Breast epithelium (tissue), 4 donors: ENCODE data around the gene JAG1. TPM values are rescaled to one million over a fixed set of nuclear protein-coding genes. Genes with fewer than 3 reads are reported as not detected.

ENCODE experiments used
- DNase-seq, 2 donors: peaks; one replicate each; pipeline ENCODE4 v3.0.0-alpha.2; 2019; ENCODE audit warnings: low spot score in 2 of 2
- H3K27ac ChIP-seq, 2 donors: fragments of 200-600 bp; sonication (generic) in 1 of 2; one replicate each; pipeline ENCODE4 v1.5.1; 2016 to 2019; ENCODE audit warnings: mild to moderate bottlenecking in 1 of 2
- H3K27me3 ChIP-seq, 2 donors: fragments of 200-600 bp; sonication (generic) in 1 of 2; one replicate each; pipeline versions ENCODE4 v1.5.1 to v1.6.0; 2017 to 2019; ENCODE audit warnings: control low read depth in 1 of 2, mild to moderate bottlenecking in 1 of 2
- H3K36me3 ChIP-seq: fragments of 200-600 bp; one replicate; pipeline ENCODE4 v1.5.1; 2019
- H3K4me1 ChIP-seq, 2 donors: fragments of 200-600 bp; sonication (generic); one replicate each; pipeline ENCODE4 v1.5.1; 2016 to 2019; ENCODE audit warnings: control low read depth in 1 of 2
- H3K4me3 ChIP-seq, 3 donors: fragments of 200-600 bp; sonication (generic); 1 replicate in 2 of 3; 2 replicates in 1 of 3; pipeline ENCODE4 v1.5.1; 2016 to 2019; ENCODE audit warnings: mild to moderate bottlenecking in 3 of 3, moderate library complexity in 2 of 3
- H3K9me3 ChIP-seq, 2 donors: fragments of 200-600 bp; sonication (generic) in 1 of 2; one replicate each; pipeline ENCODE4 v1.5.1; 2016 to 2019; ENCODE audit warnings: control low read depth in 1 of 2
- POLR2A ChIP-seq: fragments of 450-650 bp; IDR thresholded peaks from one replicate; pipeline ENCODE4 v1.6.1; 2016; ENCODE audit warnings: antibody characterized with exemption, mild to moderate bottlenecking, moderate library complexity
- POLR2AphosphoS5 ChIP-seq, 3 donors: sonication (generic); formaldehyde crosslinking; IDR thresholded peaks; one replicate each; pipeline ENCODE4 v1.6.1; 2017; ENCODE audit warnings: antibody characterized with exemption in 3 of 3
- intact Hi-C: fragments of 100-400 bp; cut with DNase I; formaldehyde crosslinking; loops from one replicate; pipeline ENCODE4 v1.15.1; 2023; ENCODE audit warnings: low total_unique reads
- total RNA-seq, 3 donors: library from RNA; depleted of rRNA; stranded (reverse); fragments of >200 nt; gene quantifications; one replicate each; pipeline ENCODE4 v1.1.0, GENCODE V29; 2016
- TF ChIP-seq, protein P1 (sequence below), 3 donors: fragments of 450-650 bp; IDR thresholded peaks; one replicate each; pipeline ENCODE4 v1.5.1; 2016 to 2017; ENCODE audit warnings: antibody characterized with exemption in 3 of 3, mild to moderate bottlenecking in 3 of 3, moderate library complexity in 3 of 3

JAG1 gene
- total RNA-seq, 3 donors from 2014 or later = 49.0 to 97.9 (median 75.7) TPM

DNA sequence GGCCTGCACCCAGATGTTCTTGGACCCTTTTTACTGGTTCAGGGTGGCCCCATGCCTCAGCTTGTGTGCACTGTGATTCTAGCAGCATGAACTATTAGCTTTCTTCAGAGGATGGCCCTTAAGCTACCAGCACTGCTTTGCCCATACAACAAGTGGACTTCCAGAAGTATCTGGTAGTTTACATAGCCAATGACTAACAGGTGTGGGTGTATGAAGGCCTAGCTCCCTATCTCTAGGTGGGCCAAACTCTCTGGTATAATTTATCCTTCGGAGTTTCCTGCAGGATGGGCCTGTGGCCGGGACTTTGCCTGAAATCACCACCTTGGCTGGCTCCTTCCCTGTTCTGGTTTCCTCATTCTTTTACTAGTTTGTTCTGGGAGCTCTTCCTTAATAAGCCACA, 26.1 kb upstream of the JAG1 start:
- Histone ChIP-seq H3K9me3 (no peaks in the 10 kb centered on the region), H3K4me1 (no peaks in the 10 kb centered on the region), H3K27me3 (no peaks in the 10 kb centered on the region), H3K36me3 (no peaks in the 10 kb centered on the region), H3K4me3 (no peak overlapping the region), H3K27ac (no peak overlapping the region)
- intact Hi-C loops = no loop called here
- TF ChIP-seq, protein P1, sequence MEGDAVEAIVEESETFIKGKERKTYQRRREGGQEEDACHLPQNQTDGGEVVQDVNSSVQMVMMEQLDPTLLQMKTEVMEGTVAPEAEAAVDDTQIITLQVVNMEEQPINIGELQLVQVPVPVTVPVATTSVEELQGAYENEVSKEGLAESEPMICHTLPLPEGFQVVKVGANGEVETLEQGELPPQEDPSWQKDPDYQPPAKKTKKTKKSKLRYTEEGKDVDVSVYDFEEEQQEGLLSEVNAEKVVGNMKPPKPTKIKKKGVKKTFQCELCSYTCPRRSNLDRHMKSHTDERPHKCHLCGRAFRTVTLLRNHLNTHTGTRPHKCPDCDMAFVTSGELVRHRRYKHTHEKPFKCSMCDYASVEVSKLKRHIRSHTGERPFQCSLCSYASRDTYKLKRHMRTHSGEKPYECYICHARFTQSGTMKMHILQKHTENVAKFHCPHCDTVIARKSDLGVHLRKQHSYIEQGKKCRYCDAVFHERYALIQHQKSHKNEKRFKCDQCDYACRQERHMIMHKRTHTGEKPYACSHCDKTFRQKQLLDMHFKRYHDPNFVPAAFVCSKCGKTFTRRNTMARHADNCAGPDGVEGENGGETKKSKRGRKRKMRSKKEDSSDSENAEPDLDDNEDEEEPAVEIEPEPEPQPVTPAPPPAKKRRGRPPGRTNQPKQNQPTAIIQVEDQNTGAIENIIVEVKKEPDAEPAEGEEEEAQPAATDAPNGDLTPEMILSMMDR (IDR thresholded peaks at IDR 0.05) = no peak
- TF ChIP-seq POLR2AphosphoS5 (IDR thresholded peaks at IDR 0.05) (no peak), POLR2A (no peak)
- DNase-seq = no peak

DNA sequence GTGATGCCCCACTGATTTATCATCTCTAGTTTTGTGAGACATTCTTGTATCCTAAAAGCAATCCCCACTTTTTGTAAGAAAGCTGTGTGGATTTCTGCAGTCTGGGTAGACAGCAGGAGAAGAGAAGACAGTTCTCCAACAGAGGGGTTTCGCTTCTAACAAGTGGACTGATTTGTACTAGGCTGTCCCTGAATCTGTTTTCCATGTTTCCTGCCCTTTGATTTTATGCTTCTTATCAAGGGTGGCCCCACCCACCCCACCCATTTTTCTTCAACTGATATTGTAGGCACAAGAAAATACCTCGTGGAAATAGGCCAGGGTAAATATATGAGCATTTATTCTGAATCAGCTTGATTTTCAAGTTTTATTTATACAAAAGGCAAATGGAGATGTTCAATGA, 25.7 kb upstream of the JAG1 start:
- Histone ChIP-seq H3K36me3 (no peaks in the 10 kb centered on the region), H3K27ac (no peak overlapping the region), H3K4me3 (no peak overlapping the region), H3K4me1 (no peaks in the 10 kb centered on the region), H3K27me3 (no peaks in the 10 kb centered on the region), H3K9me3 (no peaks in the 10 kb centered on the region)
- intact Hi-C loops = no loop called here
- no peak for DNase-seq
- TF ChIP-seq POLR2AphosphoS5 (IDR thresholded peaks at IDR 0.05) (no peak), POLR2A (no peak)
- TF ChIP-seq, protein P1 (IDR thresholded peaks at IDR 0.05) = no peak

DNA sequence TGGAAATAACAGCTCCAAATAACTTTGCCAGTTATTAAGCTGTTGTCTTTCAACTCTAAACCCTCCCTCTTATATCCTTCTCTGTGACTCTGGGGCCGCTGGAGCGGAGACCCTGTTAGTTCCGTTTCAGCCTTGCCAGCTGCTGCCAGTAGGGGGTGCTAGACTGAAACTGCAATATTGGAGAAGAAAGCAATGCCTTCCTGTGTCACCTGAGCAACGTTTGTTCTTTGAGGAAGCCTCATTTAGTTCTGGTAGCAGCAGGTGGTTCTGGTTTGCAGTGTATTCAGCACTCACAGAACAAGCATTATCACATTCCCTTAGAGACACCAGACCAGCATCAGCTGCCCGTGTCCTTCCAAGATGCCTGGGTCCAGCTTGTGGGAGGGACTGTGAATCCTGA, 22.9 kb upstream of the JAG1 start:
- DNase-seq = no peak
- no peak overlapping the region for H3K4me3 ChIP-seq
- no peaks in the 10 kb centered on the region for H3K9me3 ChIP-seq
- H3K27me3 ChIP-seq = no peaks in the 10 kb centered on the region
- no peak for TF ChIP-seq POLR2A
- TF ChIP-seq POLR2AphosphoS5 (IDR thresholded peaks at IDR 0.05) = no peak
- TF ChIP-seq, protein P1 (IDR thresholded peaks at IDR 0.05) = no peak
- H3K36me3 ChIP-seq = no peaks in the 10 kb centered on the region
- no peaks in the 10 kb centered on the region for H3K4me1 ChIP-seq
- H3K27ac ChIP-seq = no peak overlapping the region
- intact Hi-C loops = no loop called here

DNA sequence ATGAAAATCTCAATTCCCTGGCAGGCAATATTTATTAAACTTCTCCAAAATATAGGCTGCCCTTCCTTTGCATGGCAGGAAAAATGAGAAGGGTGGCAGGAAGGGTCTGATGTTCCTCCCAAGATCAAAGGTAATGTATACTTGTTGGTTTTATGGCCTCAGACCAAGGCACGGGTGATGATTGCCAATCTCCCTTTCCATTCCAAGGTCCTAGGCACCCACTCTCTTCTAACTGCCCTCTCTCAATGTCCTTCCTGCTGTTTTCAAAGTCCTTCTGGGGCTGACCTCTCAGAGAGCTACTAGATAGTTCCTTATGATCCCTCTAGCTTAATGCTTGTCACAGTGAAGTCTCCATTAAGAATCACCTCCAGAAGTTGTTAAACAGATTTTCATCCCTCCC, 15.6 kb upstream of the JAG1 start:
- Histone ChIP-seq H3K27me3 (no peaks in the 10 kb centered on the region), H3K27ac (no peak overlapping the region), H3K9me3 (no peaks in the 10 kb centered on the region), H3K36me3 (no peaks in the 10 kb centered on the region), H3K4me3 (no peak overlapping the region), H3K4me1 (no peaks in the 10 kb centered on the region)
- intact Hi-C loops = no loop called here
- TF ChIP-seq, protein P1 (IDR thresholded peaks at IDR 0.05) = no peak
- TF ChIP-seq POLR2AphosphoS5 (IDR thresholded peaks at IDR 0.05) (no peak), POLR2A (no peak)
- no peak for DNase-seq

DNA sequence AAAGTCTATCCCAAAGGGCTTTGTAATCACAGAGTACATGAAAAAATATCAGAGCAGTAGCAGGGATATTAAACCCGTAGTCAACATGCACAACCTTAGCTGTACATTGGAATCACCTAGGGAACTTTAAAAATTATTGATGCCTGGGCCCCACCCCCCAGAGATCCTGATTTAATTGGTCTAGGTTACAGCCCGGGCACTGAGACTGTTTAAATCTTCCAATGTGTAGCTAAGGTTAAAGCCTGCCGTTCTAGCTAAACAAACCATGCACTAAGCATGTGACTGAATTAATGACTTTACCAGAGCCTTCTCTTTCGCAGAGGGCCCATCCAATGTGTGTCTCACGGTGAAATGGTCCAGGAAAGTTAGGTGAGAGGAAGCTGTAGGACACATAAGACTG, 14.1 kb upstream of the JAG1 start:
- intact Hi-C loops = no loop called here

More for the DNA sequence above, 14.1 kb upstream of the JAG1 start:
- no peak overlapping the region for H3K4me3 ChIP-seq
- H3K36me3 ChIP-seq = no peaks in the 10 kb centered on the region
- H3K27ac ChIP-seq = no peak overlapping the region
- H3K27me3 ChIP-seq = no peaks in the 10 kb centered on the region
- TF ChIP-seq POLR2AphosphoS5 (IDR thresholded peaks at IDR 0.05) (no peak), POLR2A (no peak)
- TF ChIP-seq, protein P1 (IDR thresholded peaks at IDR 0.05) = no peak
- no peak for DNase-seq
- H3K9me3 ChIP-seq = no peaks in the 10 kb centered on the region
- H3K4me1 ChIP-seq = no peaks in the 10 kb centered on the region
